Activated B cell treated with CpG ODN at 0.5 μM for 24 hours (primary cell): ENCODE results near the gene RABGAP1L. TPM values are rescaled to one million over a fixed set of nuclear protein-coding genes. Genes with fewer than 3 reads are reported as not detected.
"Not testable (repeated sequence)": the region's sequence is repeated elsewhere in the genome, so short reads cannot be mapped to it uniquely, and the experiment has no call there.

ENCODE experiments used
- ATAC-seq: fragments of 200-7000 bp; cut with Tn5 transposase; one replicate; pipeline ENCODE4 v1.10.0; 2021; ENCODE audit warnings: low read depth, mild to moderate bottlenecking, moderate library complexity
- CTCF ChIA-PET: fragments of 350-600 bp; sonication (Branson Sonifier 250); formaldehyde crosslinking; loops from one replicate; lab custom pipeline; 2021; ENCODE audit warnings: antibody characterized with exemption; lab: Charles Lee
- POLR2A ChIA-PET: fragments of 350-600 bp; sonication (Branson Sonifier 250); formaldehyde crosslinking; loops from one replicate; lab custom pipeline; 2021; ENCODE audit warnings: antibody characterized with exemption; lab: Charles Lee
- DNase-seq: peaks from one replicate; pipeline ENCODE4 v3.0.0; 2022
- H3K27ac Mint-ChIP-seq: one replicate; pipeline ENCODE4 v1.8.0; 2020; ENCODE audit warnings: mixed read lengths
- H3K27me3 Mint-ChIP-seq: one replicate; pipeline ENCODE4 v1.8.0; 2021; ENCODE audit warnings: mixed read lengths
- H3K36me3 Mint-ChIP-seq: one replicate; pipeline ENCODE4 v1.8.0; 2021; ENCODE audit warnings: low read depth, mixed read lengths
- H3K4me1 Mint-ChIP-seq: one replicate; pipeline ENCODE4 v1.8.0; 2021; ENCODE audit warnings: mixed read lengths
- H3K4me3 Mint-ChIP-seq: one replicate; pipeline ENCODE4 v1.8.0; 2020; ENCODE audit warnings: mild to moderate bottlenecking, mixed read lengths
- H3K9me3 Mint-ChIP-seq: one replicate; pipeline ENCODE4 v1.8.0; 2020; ENCODE audit warnings: mixed read lengths
- CTCF ChIP-seq: fragments of 200-600 bp; IDR thresholded peaks from one replicate; pipeline ENCODE4 v1.8.0; 2022; ENCODE audit warnings: antibody characterized with exemption, mild to moderate bottlenecking
- intact Hi-C: fragments of 100-400 bp; cut with micrococcal nuclease; formaldehyde crosslinking; loops from one replicate; pipeline ENCODE4 v1.15.1; 2024
- total RNA-seq: library from RNA; stranded (reverse); gene quantifications from 2 replicates; pipeline ENCODE4 v1.2.3, GENCODE V29; 2022

Gene RABGAP1L
- total RNA-seq, 1 donor from 2014 or later: 126 TPM

GRCh38 chr1:174692313-174692712 lies 533.0 kb downstream of the RABGAP1L start:
- no peak overlapping the region for H3K4me3 Mint-ChIP-seq
- no peaks in the 10 kb centered on the region for H3K4me1 Mint-ChIP-seq
- ATAC-seq (no peak), DNase-seq (no peak)
- ChIA-PET POLR2A (no interaction called here), CTCF (no interaction called here)
- H3K27me3 Mint-ChIP-seq: no peaks in the 10 kb centered on the region
- H3K27ac Mint-ChIP-seq: no peak overlapping the region
- intact Hi-C loops: no loop called here
- peaks cover 8% of the 10 kb centered on the region for H3K36me3 Mint-ChIP-seq
- H3K9me3 Mint-ChIP-seq: peaks cover 2% of the 10 kb centered on the region
- TF ChIP-seq CTCF: no peak

- no peaks in the 10 kb centered on the region for H3K27me3 Mint-ChIP-seq
- no peak for TF ChIP-seq CTCF
- ChIA-PET CTCF (no interaction called here), POLR2A (no interaction called here)
- H3K9me3 Mint-ChIP-seq: peaks cover 2% of the 10 kb centered on the region
- no peak for ATAC-seq
- no peak overlapping the region for H3K27ac Mint-ChIP-seq
- DNase-seq: no peak
- intact Hi-C loops: no loop called here
- peaks cover 8% of the 10 kb centered on the region for H3K36me3 Mint-ChIP-seq
- no peaks in the 10 kb centered on the region for H3K4me1 Mint-ChIP-seq
- no peak overlapping the region for H3K4me3 Mint-ChIP-seq
Observed at GRCh38 chr1:174693085-174693484, 533.8 kb downstream of the RABGAP1L start.

GRCh38 chr1:174693539-174693938 lies 534.2 kb downstream of the RABGAP1L start:
- CTCF ChIA-PET, H3K4me3 Mint-ChIP-seq, H3K36me3 Mint-ChIP-seq, H3K27ac Mint-ChIP-seq, H3K27me3 Mint-ChIP-seq, intact Hi-C loops, H3K9me3 Mint-ChIP-seq, H3K4me1 Mint-ChIP-seq, DNase-seq, POLR2A ChIA-PET, ATAC-seq: not testable (repeated sequence)

- DNase-seq: no peak
- no peak for ATAC-seq
- Mint-ChIP-seq H3K4me1 (no peaks in the 10 kb centered on the region), H3K27me3 (no peaks in the 10 kb centered on the region), H3K36me3 (peaks cover 17% of the 10 kb centered on the region), H3K4me3 (no peak overlapping the region), H3K27ac (no peak overlapping the region), H3K9me3 (peaks cover 2% of the 10 kb centered on the region)
- intact Hi-C loops: no loop called here
- no peak for TF ChIP-seq CTCF
- ChIA-PET CTCF (no interaction called here), POLR2A (no interaction called here)
Observed at GRCh38 chr1:174696026-174696821, 536.9 kb downstream of the RABGAP1L start.

GRCh38 chr1:174700314-174700713 lies 541.0 kb downstream of the RABGAP1L start:
- no peak for TF ChIP-seq CTCF
- ATAC-seq (no peak), DNase-seq (no peak)
- H3K36me3 Mint-ChIP-seq: peaks cover 33% of the 10 kb centered on the region
- intact Hi-C loops: no loop called here
- H3K4me1 Mint-ChIP-seq: peaks cover 5% of the 10 kb centered on the region
- ChIA-PET CTCF (no interaction called here), POLR2A (no interaction called here)
- no peak overlapping the region for H3K27ac Mint-ChIP-seq
- H3K27me3 Mint-ChIP-seq: no peaks in the 10 kb centered on the region
- H3K9me3 Mint-ChIP-seq: no peaks in the 10 kb centered on the region
- no peak overlapping the region for H3K4me3 Mint-ChIP-seq
